HCT116 (cell line): ENCODE results near the gene AUTS2. TPM values are rescaled to one million over a fixed set of nuclear protein-coding genes. Genes with fewer than 3 reads are reported as not detected.

ENCODE experiments used
- ATAC-seq: fragments of 200-7000 bp; cut with Tn5 transposase; 2 replicates; pipeline ENCODE4 v1.9.1; 2020; ENCODE audit warnings: mild to moderate bottlenecking, moderate library complexity
- BruUV-seq: library from RNA; stranded (reverse); fragments of 400-500 nt; replicated peaks from 2 replicates; lab custom pipeline; 2021; lab: Mats Ljungman, UMichigan
- CTCF ChIA-PET: fragments of 300-600 bp; sonication (Branson Sonifier 250); formaldehyde crosslinking; loops from one replicate; lab custom pipeline; 2021; ENCODE audit warnings: antibody characterized with exemption; lab: Charles Lee
- POLR2A ChIA-PET: fragments of 300-600, 350-600 bp; sonication (Branson Sonifier 250); formaldehyde crosslinking; loops from one replicate; lab custom pipeline; 2021; ENCODE audit warnings: antibody characterized with exemption; lab: Charles Lee
- RAD21 ChIA-PET, 2 experiments: fragments of 300-600 bp; sonication (Branson Sonifier 250); formaldehyde crosslinking; loops; one replicate each; lab custom pipeline; 2023; ENCODE audit warnings: low total read pairs in 2 of 2; ENCODE audit not compliant: uncharacterized antibody in 2 of 2, unreplicated experiment in 2 of 2, low non-redundant PET in 1 of 2; lab: Charles Lee
- DNase-seq: peaks from one replicate; pipeline ENCODE4 v3.0.0-alpha.2; 2010; ENCODE audit warnings: low read depth, low spot score
- H2AFZ ChIP-seq: fragments of 200-600 bp; shearing (Covaris generic), sonication (generic); 2 replicates; pipeline ENCODE4 v1.6.1; 2017; ENCODE audit warnings: low read depth, mixed run types, mixed read lengths, antibody characterized with exemption, low read length; ENCODE audit not compliant: poor library complexity, severe bottlenecking
- H3K27ac ChIP-seq: 2 replicates; pipeline ENCODE4 v1.5.1; 2012; ENCODE audit warnings: low read depth, low read length
- H3K27me3 ChIP-seq: fragments of 200-600 bp; sonication (generic); 2 replicates; pipeline ENCODE4 v1.6.1; 2016; ENCODE audit warnings: mixed run types, low read length, mixed read lengths; ENCODE audit not compliant: insufficient read depth
- H3K36me3 ChIP-seq, 2 experiments: fragments of 200-500 bp in 1 of 2; fragments of 200-600 bp in 1 of 2; sonication (Bioruptor generic) in 1 of 2; sonication (generic) in 1 of 2; 2 replicates each; pipeline versions ENCODE4 v1.5.1 to v1.6.1; 2014 to 2016; ENCODE audit warnings: low read length in 2 of 2, inconsistent platforms in 1 of 2, mixed read lengths in 1 of 2, mixed run types in 1 of 2; ENCODE audit not compliant: insufficient read depth in 2 of 2, control insufficient read depth in 1 of 2
- H3K4me1 ChIP-seq, 2 experiments: fragments of 200-600 bp in 1 of 2; sonication (generic) in 1 of 2; 2 replicates each; pipeline versions ENCODE4 v1.5.1 to v1.6.1; 2012 to 2017; ENCODE audit warnings: low read length in 2 of 2, inconsistent platforms in 1 of 2, mild to moderate bottlenecking in 1 of 2, mixed read lengths in 1 of 2, mixed run types in 1 of 2, moderate library complexity in 1 of 2; ENCODE audit not compliant: insufficient read depth in 2 of 2, control insufficient read depth in 1 of 2
- H3K4me2 ChIP-seq: fragments of 200-600 bp; sonication (generic); 2 replicates; pipeline ENCODE4 v1.6.1; 2017; ENCODE audit warnings: mixed run types, low read length, mixed read lengths
- H3K4me3 ChIP-seq, 2 experiments: fragments of 200-600 bp in 1 of 2; sonication (generic) in 1 of 2; replicated peaks in 1 of 2; 2 replicates each; pipeline ENCODE4 v1.5.1; 2011 to 2016; ENCODE audit warnings: low read length in 2 of 2, control low read depth in 1 of 2, low read depth in 1 of 2, mild to moderate bottlenecking in 1 of 2, mixed read lengths in 1 of 2, mixed run types in 1 of 2
- H3K79me2 ChIP-seq: fragments of 200-600 bp; sonication (generic); 2 replicates; pipeline ENCODE4 v1.6.1; 2017; ENCODE audit warnings: mild to moderate bottlenecking, mixed run types, low read length, moderate library complexity, mixed read lengths; ENCODE audit not compliant: insufficient read depth
- H3K9ac ChIP-seq: fragments of 200-600 bp; sonication (generic); 2 replicates; pipeline ENCODE4 v1.6.1; 2016; ENCODE audit warnings: low read length, mixed read lengths
- H3K9me2 ChIP-seq: fragments of 200-600 bp; sonication (generic), shearing (Covaris generic); 2 replicates; pipeline ENCODE4 v1.6.1; 2017; ENCODE audit warnings: mixed run types, mild to moderate bottlenecking, moderate library complexity; ENCODE audit not compliant: insufficient read depth
- H3K9me3 ChIP-seq, 2 experiments: fragments of 200-500 bp in 1 of 2; fragments of 200-600 bp in 1 of 2; sonication (Bioruptor generic) in 1 of 2; sonication (generic) in 1 of 2; 2 replicates each; pipeline ENCODE4 v1.6.1; 2014 to 2017; ENCODE audit warnings: low read length in 2 of 2, mixed read lengths in 2 of 2, inconsistent platforms in 1 of 2, low read depth in 1 of 2, mild to moderate bottlenecking in 1 of 2, mixed run types in 1 of 2, moderate library complexity in 1 of 2; ENCODE audit not compliant: control insufficient read depth in 1 of 2, insufficient read depth in 1 of 2
- H4K20me1 ChIP-seq: fragments of 200-600 bp; sonication (generic), shearing (Covaris generic); 2 replicates; pipeline ENCODE4 v1.6.1; 2017; ENCODE audit warnings: mixed run types, mild to moderate bottlenecking, moderate library complexity; ENCODE audit not compliant: insufficient read depth
- ATF3 ChIP-seq: IDR thresholded peaks from 2 replicates; pipeline ENCODE4 v1.6.1; 2012
- CEBPB ChIP-seq: IDR thresholded peaks from 2 replicates; pipeline ENCODE4 v1.6.1; 2012; ENCODE audit warnings: low read depth
- ELF1 ChIP-seq: IDR thresholded peaks from 2 replicates; pipeline ENCODE4 v1.6.1; 2012; ENCODE audit warnings: low read depth, borderline replicate concordance
- EZH2phosphoT487 ChIP-seq: fragments of 200-600 bp; IDR thresholded peaks from 2 replicates; pipeline ENCODE4 v1.6.1; 2018; ENCODE audit warnings: antibody characterized with exemption, borderline replicate concordance
- FOSL1 ChIP-seq: IDR thresholded peaks from 2 replicates; pipeline ENCODE4 v1.6.1; 2012; ENCODE audit warnings: low read depth
- JUND ChIP-seq: IDR thresholded peaks from 2 replicates; pipeline ENCODE4 v1.6.1; 2012
- POLR2A ChIP-seq: IDR thresholded peaks from 2 replicates; pipeline ENCODE4 v1.7.0; 2011; ENCODE audit warnings: borderline replicate concordance; ENCODE audit not compliant: insufficient read depth, insufficient read length; ENCODE audit errors: extremely low read depth
- POLR2AphosphoS5 ChIP-seq: IDR thresholded peaks from 2 replicates; pipeline ENCODE4 v1.6.1; 2011; ENCODE audit warnings: mild to moderate bottlenecking, low read depth, low read length, moderate library complexity
- REST ChIP-seq: IDR thresholded peaks from 2 replicates; pipeline ENCODE4 v1.6.1; 2012; ENCODE audit warnings: low read depth
- SP1 ChIP-seq: IDR thresholded peaks from 2 replicates; pipeline ENCODE4 v1.6.1; 2012; ENCODE audit warnings: low read depth
- SRF ChIP-seq: IDR thresholded peaks from 2 replicates; pipeline ENCODE4 v1.6.1; 2012; ENCODE audit warnings: low read depth
- YY1 ChIP-seq: IDR thresholded peaks from 2 replicates; pipeline ENCODE4 v1.6.1; 2011; ENCODE audit warnings: low read length, low read depth, moderate library complexity, mild to moderate bottlenecking; ENCODE audit not compliant: insufficient replicate concordance; ENCODE audit errors: extremely low read depth
- ZNF274 ChIP-seq: fragments of 200-500 bp; sonication (Bioruptor generic); IDR thresholded peaks from 2 replicates; pipeline ENCODE4 v1.6.1; 2014; ENCODE audit warnings: mild to moderate bottlenecking, low read depth, low read length, inconsistent platforms
- intact Hi-C: fragments of 100-400 bp; cut with micrococcal nuclease; formaldehyde crosslinking; loops from 2 replicates; pipeline ENCODE4 v1.10.0; 2022
- total RNA-seq: library from RNA; stranded (reverse); gene quantifications from one replicate; pipeline ENCODE4 v1.2.1, GENCODE V29; 2021; ENCODE audit not compliant: unreplicated experiment

Gene AUTS2
- total RNA-seq, 1 experiment from 2014 or later = 0.93 TPM

GRCh38 chr7:70579397-70580097 lies 981.3 kb downstream of the AUTS2 start (continued):
- no peak for TF ChIP-seq ZNF274
- TF ChIP-seq SP1 = no peak
- no peak for TF ChIP-seq FOSL1
- TF ChIP-seq REST = no peak
- no peak for TF ChIP-seq JUND
- no peak for TF ChIP-seq SRF

- Histone ChIP-seq H3K36me3 (no peaks in the 10 kb centered on the region), H3K79me2 (no peaks in the 10 kb centered on the region), H3K9me3 (peaks cover 0 to 19% of the 10 kb centered on the region in 2 experiments; a peak in 2 of 4 replicates), H3K27me3 (no peaks in the 10 kb centered on the region), H3K27ac (no peak overlapping the region), H3K4me3 (no peak overlapping the region), H3K4me2 (no peak overlapping the region), H3K9ac (no peak overlapping the region), H2AFZ (no peak overlapping the region), H4K20me1 (no peaks in the 10 kb centered on the region), H3K4me1 (no peaks in the 10 kb centered on the region), H3K9me2 (no peaks in the 10 kb centered on the region)
- ChIA-PET POLR2A (no interaction called here), CTCF (no interaction called here), RAD21 (no interaction called here)
- no peak for DNase-seq
- intact Hi-C loops = no loop called here
- TF ChIP-seq FOSL1 = no peak
- no peak for TF ChIP-seq EZH2phosphoT487
- TF ChIP-seq YY1 = no peak
- no peak for TF ChIP-seq ELF1
- TF ChIP-seq SRF = no peak
- no peak for TF ChIP-seq POLR2A
- no peak for TF ChIP-seq REST
- no peak for TF ChIP-seq POLR2AphosphoS5
- no peak for TF ChIP-seq CEBPB
- no peak for TF ChIP-seq ATF3
- no peak for ATAC-seq
- BruUV-seq = no TSS peak
Observed at GRCh38 chr7:70580161-70580560, 981.9 kb downstream of the AUTS2 start.
